Glomerular visceral epithelial cell (primary cell): ENCODE data around the gene LY6G5B.

ENCODE experiments used
- DNase-seq: peaks from one replicate; pipeline ENCODE4 v3.0.0-alpha.2; 2016; ENCODE audit errors: extremely low spot score

The LY6G5B gene

GRCh38 chr6:31641370-31641769 is 28.4 kb upstream of the LY6G5B start:
- DNase-seq = no peak

GRCh38 chr6:31642798-31643570 is 26.8 kb upstream of the LY6G5B start:
- DNase-seq = no peak

- no peak for DNase-seq
These were observed 25.8 kb upstream of the LY6G5B start for GRCh38 chr6:31643818-31644454.

GRCh38 chr6:31645325-31645724 is 24.5 kb upstream of the LY6G5B start:
- no peak for DNase-seq

- peak; percentile 78 for DNase-seq
These were observed 18.1 kb upstream of the LY6G5B start for GRCh38 chr6:31651602-31652191.

GRCh38 chr6:31652925-31653724 is 16.7 kb upstream of the LY6G5B start:
- DNase-seq = peak; percentile 89

- no peak for DNase-seq
These were observed 15.0 kb upstream of the LY6G5B start for GRCh38 chr6:31654574-31655348.

GRCh38 chr6:31655349-31656237 is 14.2 kb upstream of the LY6G5B start, which contains the start of gene APOM:
Gene APOM (plus strand): TSS chr6:31655894. CDS start chr6:31655967, 73 bp downstream.
- no peak for DNase-seq

- no peak for DNase-seq
These were observed 12.2 kb upstream of the LY6G5B start for GRCh38 chr6:31657406-31658157.

- no peak for DNase-seq
These were observed 11.6 kb upstream of the LY6G5B start for GRCh38 chr6:31658158-31658688.

GRCh38 chr6:31658983-31659648 is 10.7 kb upstream of the LY6G5B start:
- DNase-seq = no peak

- peak; percentile 36 for DNase-seq
These were observed 10.0 kb upstream of the LY6G5B start for GRCh38 chr6:31659649-31660380.

GRCh38 chr6:31660381-31661261 is 9.2 kb upstream of the LY6G5B start, which contains the start of gene C6orf47:
Gene C6orf47 (minus strand): TSS chr6:31660778. CDS start chr6:31659947, 831 bp downstream.
- DNase-seq = peak; percentile 84

GRCh38 chr6:31661262-31662123 is 8.3 kb upstream of the LY6G5B start:
- DNase-seq = peak; percentile 28

GRCh38 chr6:31662124-31662723 is 7.6 kb upstream of the LY6G5B start:
- no peak for DNase-seq
